ENCODE measurements around the gene CCDC17. TPM values are rescaled to one million over a fixed set of nuclear protein-coding genes. Genes with fewer than 3 reads are reported as not detected.

The CCDC17 gene
- total and polyA plus RNA-seq, 8 donors, result 0.68 to 17.1 (median 5.4) TPM; not detected in 2

GRCh38 chr1:45622524-45623394 lies 1.1 kb downstream of the CCDC17 start:
- intact Hi-C loops (cut with DNase I; ENCODE audit: low total_unique reads), result no loop called here
- TF ChIP-seq POLR2A (IDR thresholded peaks at IDR 0.05) (no peak), POLR2AphosphoS5 (IDR thresholded peaks at IDR 0.05) (peak in 1 of 3 donors; percentile 4), CTCF (IDR thresholded peaks at IDR 0.05) (no peak), EP300 (IDR thresholded peaks at IDR 0.05) (no peak)
- H3K27ac ChIP-seq, result peak overlapping the region in 3 of 5 donors; percentile 49 to 71 (median 56)
- peak overlapping the region in 3 of 4 donors; percentile 13 to 27 (median 17) for H3K4me3 ChIP-seq
- WGBS, 5 donors, result 67 to 76% (median 69%) methylated on average over 62 to 78 of the region's 78 CpGs
- peak in 1 of 2 donors; percentile 43 for DNase-seq
- H3K36me3 ChIP-seq, result peaks cover 33 to 91% (median 79%) of the 10 kb centered on the region in 4 donors
- no peaks in the 10 kb centered on the region for H3K27me3 ChIP-seq
- H3K9me3 ChIP-seq, result no peaks in the 10 kb centered on the region
- H3K4me1 ChIP-seq, result peaks cover 3 to 27% (median 12%) of the 10 kb centered on the region in 4 donors

- DNase-seq, result peak in 1 of 2 donors; percentile 27
- Histone ChIP-seq H3K9me3 (no peaks in the 10 kb centered on the region), H3K4me1 (peaks cover 3 to 27% (median 12%) of the 10 kb centered on the region in 4 donors), H3K4me3 (peak overlapping the region in 3 of 4 donors; percentile 13 to 27 (median 17)), H3K27me3 (no peaks in the 10 kb centered on the region), H3K36me3 (peaks cover 35 to 92% (median 79%) of the 10 kb centered on the region in 4 donors), H3K27ac (peak overlapping the region in 4 of 5 donors; percentile 47 to 71 (median 52))
- 59 to 65% (median 64%) methylated on average over 7 to 18 of the region's 18 CpGs for WGBS, 5 donors
- TF ChIP-seq EP300 (IDR thresholded peaks at IDR 0.05) (no peak), POLR2AphosphoS5 (IDR thresholded peaks at IDR 0.05) (no peak), CTCF (IDR thresholded peaks at IDR 0.05) (no peak), POLR2A (IDR thresholded peaks at IDR 0.05) (no peak)
- intact Hi-C loops (cut with DNase I; ENCODE audit: low total_unique reads), result no loop called here
Measured at GRCh38 chr1:45621895-45622523, 1.8 kb downstream of the CCDC17 start.

- H3K36me3 ChIP-seq, result peaks cover 35 to 92% (median 79%) of the 10 kb centered on the region in 4 donors
- no peak for TF ChIP-seq CTCF (IDR thresholded peaks at IDR 0.05)
- TF ChIP-seq POLR2A (IDR thresholded peaks at IDR 0.05), result no peak
- no peak for TF ChIP-seq POLR2AphosphoS5 (IDR thresholded peaks at IDR 0.05)
- no peak for TF ChIP-seq EP300 (IDR thresholded peaks at IDR 0.05)
- H3K27ac ChIP-seq, result peak overlapping the region in 4 of 5 donors; percentile 47 to 71 (median 52)
- no peak overlapping the region for H3K4me3 ChIP-seq
- no peaks in the 10 kb centered on the region for H3K27me3 ChIP-seq
- WGBS, 5 donors, result 20 to 47% (median 29%) methylated on average over 1 to 3 of the region's 3 CpGs
- intact Hi-C loops (cut with DNase I; ENCODE audit: low total_unique reads), result no loop called here
- H3K4me1 ChIP-seq, result peaks cover 3 to 27% (median 12%) of the 10 kb centered on the region in 4 donors
- peak in 1 of 2 donors; percentile 13 for DNase-seq
- H3K9me3 ChIP-seq, result no peaks in the 10 kb centered on the region
Measured at GRCh38 chr1:45621501-45621836, 2.4 kb downstream of the CCDC17 start.
